K562 (cell line): ENCODE data around the gene VWA7. TPM values are rescaled to one million over a fixed set of nuclear protein-coding genes. Genes with fewer than 3 reads are reported as not detected.

Experiments used
- ARID3A ChIP-seq: IDR thresholded peaks from 2 replicates; pipeline ENCODE4 v1.6.1; 2012; ENCODE audit warnings: low read depth, low read length, improper control_type of control experiment, borderline replicate concordance
- FOXJ3 ChIP-seq: sonication (generic); formaldehyde crosslinking; IDR thresholded peaks from 2 replicates; pipeline ENCODE4 v1.4.0; 2020; ENCODE audit warnings: mild to moderate bottlenecking, missing genetic modification reagents
- HLTF ChIP-seq: fragments of 450-650 bp; IDR thresholded peaks from 2 replicates; pipeline ENCODE4 v1.6.1; 2016
- RBM39 ChIP-seq: fragments of 200-400 bp; formaldehyde crosslinking; optimal IDR thresholded peaks from 2 replicates; pipeline ENCODE3; 2018; ENCODE audit warnings: low read depth, low read length
- ZBTB34 ChIP-seq: fragments of 250-450 bp; sonication (Bioruptor Pico); IDR thresholded peaks from 2 replicates; pipeline ENCODE4 v1.8.0; 2021; ENCODE audit warnings: mild to moderate bottlenecking, moderate library complexity
- ZNF561 ChIP-seq: fragments of 450-650 bp; formaldehyde crosslinking; conservative IDR thresholded peaks from 2 replicates; pipeline ENCODE4 v1.4.0; 2020; ENCODE audit warnings: mild to moderate bottlenecking, moderate library complexity
- ZSCAN29 ChIP-seq: fragments of 450-650 bp; IDR thresholded peaks from 2 replicates; pipeline ENCODE4 v1.6.1; 2017
- polyA plus RNA-seq, 8 experiments: library from polyadenylated mRNA; depleted of rRNA in 4 of 8; stranded (reverse) in 5 of 8; unstranded in 3 of 8; fragments of >200 nt; fragmentation: Nextera tagmentation in 2 of 8; fragmentation: Illumina TruSeq in 1 of 8; extraction: Ambion mirVana in 2 of 8; extraction: Trizol in 1 of 8; gene quantifications; 2 replicates each; pipeline versions ENCODE4 v1.2.1 to v1.2.3, GENCODE V29; 2011 to 2014; ENCODE audit warnings: inconsistent platforms in 1 of 8, missing spikeins in 1 of 8
- total RNA-seq, 7 experiments: library from RNA; depleted of rRNA in 6 of 7; stranded (reverse); fragments of >200 nt in 6 of 7; fragmentation: Illumina TruSeq in 2 of 7; extraction: Trizol in 2 of 7; gene quantifications; 2 replicates each; pipeline versions ENCODE4 v1.2.1 to v1.2.3, GENCODE V29; 2011 to 2021; ENCODE audit warnings: low replicate concordance in 1 of 7
- TF ChIP-seq, protein P1 (sequence below): fragments of 450-650 bp; IDR thresholded peaks from 2 replicates; pipeline ENCODE4 v1.6.1; 2016; ENCODE audit warnings: mild to moderate bottlenecking, moderate library complexity
- TF ChIP-seq, protein P2 (sequence below), 2 experiments: fragments of 450-650 bp in 1 of 2; IDR thresholded peaks; 2 replicates each; pipeline ENCODE4 v1.6.1; 2011 to 2017; ENCODE audit warnings: low read depth in 2 of 2, antibody characterized with exemption in 1 of 2, borderline replicate concordance in 1 of 2, low read length in 1 of 2, mild to moderate bottlenecking in 1 of 2, mixed read lengths in 1 of 2; ENCODE audit not compliant: control insufficient read depth in 1 of 2

Gene VWA7
- total and polyA plus RNA-seq, 9 of the 15 experiments (the other 6 are each of a cell fraction or from before 2014, with no cell fraction given): 0.18 to 2.9 (median 0.95) TPM

DNA sequence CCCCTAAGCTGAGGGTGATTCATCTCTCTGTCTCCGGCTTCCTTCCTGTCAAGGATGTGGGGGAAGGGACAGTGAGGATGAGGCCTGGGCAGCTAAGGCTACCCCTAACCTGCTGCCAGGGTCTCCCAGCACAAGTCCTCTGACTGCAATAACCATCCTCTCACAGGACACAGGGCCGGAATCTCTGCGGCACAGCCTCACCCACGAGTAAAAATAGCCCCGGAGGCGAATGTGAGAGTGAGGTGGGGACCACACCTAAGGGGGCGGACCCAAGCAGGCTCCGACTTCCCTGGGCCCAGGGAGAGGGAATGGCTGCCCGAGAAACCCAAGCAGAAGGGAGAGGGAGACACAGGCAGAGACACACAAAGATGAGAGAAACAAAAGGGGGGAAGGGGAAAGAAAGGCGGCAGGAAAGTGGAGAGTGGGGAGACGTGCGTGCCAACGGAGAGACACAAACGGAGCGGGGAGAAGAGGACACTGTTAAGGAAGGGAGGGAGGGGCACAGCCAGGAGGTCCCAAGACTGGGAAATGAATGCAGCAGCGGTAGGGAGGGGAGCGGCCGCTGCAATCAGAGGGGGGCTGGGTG, 42.2 kb downstream of the VWA7 start (continued):
- TF ChIP-seq, protein P1, sequence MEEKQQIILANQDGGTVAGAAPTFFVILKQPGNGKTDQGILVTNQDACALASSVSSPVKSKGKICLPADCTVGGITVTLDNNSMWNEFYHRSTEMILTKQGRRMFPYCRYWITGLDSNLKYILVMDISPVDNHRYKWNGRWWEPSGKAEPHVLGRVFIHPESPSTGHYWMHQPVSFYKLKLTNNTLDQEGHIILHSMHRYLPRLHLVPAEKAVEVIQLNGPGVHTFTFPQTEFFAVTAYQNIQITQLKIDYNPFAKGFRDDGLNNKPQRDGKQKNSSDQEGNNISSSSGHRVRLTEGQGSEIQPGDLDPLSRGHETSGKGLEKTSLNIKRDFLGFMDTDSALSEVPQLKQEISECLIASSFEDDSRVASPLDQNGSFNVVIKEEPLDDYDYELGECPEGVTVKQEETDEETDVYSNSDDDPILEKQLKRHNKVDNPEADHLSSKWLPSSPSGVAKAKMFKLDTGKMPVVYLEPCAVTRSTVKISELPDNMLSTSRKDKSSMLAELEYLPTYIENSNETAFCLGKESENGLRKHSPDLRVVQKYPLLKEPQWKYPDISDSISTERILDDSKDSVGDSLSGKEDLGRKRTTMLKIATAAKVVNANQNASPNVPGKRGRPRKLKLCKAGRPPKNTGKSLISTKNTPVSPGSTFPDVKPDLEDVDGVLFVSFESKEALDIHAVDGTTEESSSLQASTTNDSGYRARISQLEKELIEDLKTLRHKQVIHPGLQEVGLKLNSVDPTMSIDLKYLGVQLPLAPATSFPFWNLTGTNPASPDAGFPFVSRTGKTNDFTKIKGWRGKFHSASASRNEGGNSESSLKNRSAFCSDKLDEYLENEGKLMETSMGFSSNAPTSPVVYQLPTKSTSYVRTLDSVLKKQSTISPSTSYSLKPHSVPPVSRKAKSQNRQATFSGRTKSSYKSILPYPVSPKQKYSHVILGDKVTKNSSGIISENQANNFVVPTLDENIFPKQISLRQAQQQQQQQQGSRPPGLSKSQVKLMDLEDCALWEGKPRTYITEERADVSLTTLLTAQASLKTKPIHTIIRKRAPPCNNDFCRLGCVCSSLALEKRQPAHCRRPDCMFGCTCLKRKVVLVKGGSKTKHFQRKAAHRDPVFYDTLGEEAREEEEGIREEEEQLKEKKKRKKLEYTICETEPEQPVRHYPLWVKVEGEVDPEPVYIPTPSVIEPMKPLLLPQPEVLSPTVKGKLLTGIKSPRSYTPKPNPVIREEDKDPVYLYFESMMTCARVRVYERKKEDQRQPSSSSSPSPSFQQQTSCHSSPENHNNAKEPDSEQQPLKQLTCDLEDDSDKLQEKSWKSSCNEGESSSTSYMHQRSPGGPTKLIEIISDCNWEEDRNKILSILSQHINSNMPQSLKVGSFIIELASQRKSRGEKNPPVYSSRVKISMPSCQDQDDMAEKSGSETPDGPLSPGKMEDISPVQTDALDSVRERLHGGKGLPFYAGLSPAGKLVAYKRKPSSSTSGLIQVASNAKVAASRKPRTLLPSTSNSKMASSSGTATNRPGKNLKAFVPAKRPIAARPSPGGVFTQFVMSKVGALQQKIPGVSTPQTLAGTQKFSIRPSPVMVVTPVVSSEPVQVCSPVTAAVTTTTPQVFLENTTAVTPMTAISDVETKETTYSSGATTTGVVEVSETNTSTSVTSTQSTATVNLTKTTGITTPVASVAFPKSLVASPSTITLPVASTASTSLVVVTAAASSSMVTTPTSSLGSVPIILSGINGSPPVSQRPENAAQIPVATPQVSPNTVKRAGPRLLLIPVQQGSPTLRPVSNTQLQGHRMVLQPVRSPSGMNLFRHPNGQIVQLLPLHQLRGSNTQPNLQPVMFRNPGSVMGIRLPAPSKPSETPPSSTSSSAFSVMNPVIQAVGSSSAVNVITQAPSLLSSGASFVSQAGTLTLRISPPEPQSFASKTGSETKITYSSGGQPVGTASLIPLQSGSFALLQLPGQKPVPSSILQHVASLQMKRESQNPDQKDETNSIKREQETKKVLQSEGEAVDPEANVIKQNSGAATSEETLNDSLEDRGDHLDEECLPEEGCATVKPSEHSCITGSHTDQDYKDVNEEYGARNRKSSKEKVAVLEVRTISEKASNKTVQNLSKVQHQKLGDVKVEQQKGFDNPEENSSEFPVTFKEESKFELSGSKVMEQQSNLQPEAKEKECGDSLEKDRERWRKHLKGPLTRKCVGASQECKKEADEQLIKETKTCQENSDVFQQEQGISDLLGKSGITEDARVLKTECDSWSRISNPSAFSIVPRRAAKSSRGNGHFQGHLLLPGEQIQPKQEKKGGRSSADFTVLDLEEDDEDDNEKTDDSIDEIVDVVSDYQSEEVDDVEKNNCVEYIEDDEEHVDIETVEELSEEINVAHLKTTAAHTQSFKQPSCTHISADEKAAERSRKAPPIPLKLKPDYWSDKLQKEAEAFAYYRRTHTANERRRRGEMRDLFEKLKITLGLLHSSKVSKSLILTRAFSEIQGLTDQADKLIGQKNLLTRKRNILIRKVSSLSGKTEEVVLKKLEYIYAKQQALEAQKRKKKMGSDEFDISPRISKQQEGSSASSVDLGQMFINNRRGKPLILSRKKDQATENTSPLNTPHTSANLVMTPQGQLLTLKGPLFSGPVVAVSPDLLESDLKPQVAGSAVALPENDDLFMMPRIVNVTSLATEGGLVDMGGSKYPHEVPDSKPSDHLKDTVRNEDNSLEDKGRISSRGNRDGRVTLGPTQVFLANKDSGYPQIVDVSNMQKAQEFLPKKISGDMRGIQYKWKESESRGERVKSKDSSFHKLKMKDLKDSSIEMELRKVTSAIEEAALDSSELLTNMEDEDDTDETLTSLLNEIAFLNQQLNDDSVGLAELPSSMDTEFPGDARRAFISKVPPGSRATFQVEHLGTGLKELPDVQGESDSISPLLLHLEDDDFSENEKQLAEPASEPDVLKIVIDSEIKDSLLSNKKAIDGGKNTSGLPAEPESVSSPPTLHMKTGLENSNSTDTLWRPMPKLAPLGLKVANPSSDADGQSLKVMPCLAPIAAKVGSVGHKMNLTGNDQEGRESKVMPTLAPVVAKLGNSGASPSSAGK: no peak
- TF ChIP-seq HLTF: peak; percentile 95
- TF ChIP-seq, protein P2, sequence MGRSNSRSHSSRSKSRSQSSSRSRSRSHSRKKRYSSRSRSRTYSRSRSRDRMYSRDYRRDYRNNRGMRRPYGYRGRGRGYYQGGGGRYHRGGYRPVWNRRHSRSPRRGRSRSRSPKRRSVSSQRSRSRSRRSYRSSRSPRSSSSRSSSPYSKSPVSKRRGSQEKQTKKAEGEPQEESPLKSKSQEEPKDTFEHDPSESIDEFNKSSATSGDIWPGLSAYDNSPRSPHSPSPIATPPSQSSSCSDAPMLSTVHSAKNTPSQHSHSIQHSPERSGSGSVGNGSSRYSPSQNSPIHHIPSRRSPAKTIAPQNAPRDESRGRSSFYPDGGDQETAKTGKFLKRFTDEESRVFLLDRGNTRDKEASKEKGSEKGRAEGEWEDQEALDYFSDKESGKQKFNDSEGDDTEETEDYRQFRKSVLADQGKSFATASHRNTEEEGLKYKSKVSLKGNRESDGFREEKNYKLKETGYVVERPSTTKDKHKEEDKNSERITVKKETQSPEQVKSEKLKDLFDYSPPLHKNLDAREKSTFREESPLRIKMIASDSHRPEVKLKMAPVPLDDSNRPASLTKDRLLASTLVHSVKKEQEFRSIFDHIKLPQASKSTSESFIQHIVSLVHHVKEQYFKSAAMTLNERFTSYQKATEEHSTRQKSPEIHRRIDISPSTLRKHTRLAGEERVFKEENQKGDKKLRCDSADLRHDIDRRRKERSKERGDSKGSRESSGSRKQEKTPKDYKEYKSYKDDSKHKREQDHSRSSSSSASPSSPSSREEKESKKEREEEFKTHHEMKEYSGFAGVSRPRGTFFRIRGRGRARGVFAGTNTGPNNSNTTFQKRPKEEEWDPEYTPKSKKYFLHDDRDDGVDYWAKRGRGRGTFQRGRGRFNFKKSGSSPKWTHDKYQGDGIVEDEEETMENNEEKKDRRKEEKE (IDR thresholded peaks at IDR 0.05; ENCODE audit: borderline replicate concordance in 1 of 2, control insufficient read depth in 1 of 2, low read depth in 2 of 2, low read length in 1 of 2): 0 out of 4 replicates have a peak, but pooled peaks of 1 of the 2 experiments have one; percentile 68
- TF ChIP-seq ARID3A: no peak
- peak; percentile 20 for TF ChIP-seq RBM39
- TF ChIP-seq ZBTB34 (CRISPR knock-in tag): no peak
- TF ChIP-seq ZNF561 (CRISPR knock-in tag): no peak
- no peak for TF ChIP-seq FOXJ3 (CRISPR knock-in tag)
- no peak for TF ChIP-seq ZSCAN29
